Erythroblast (primary cell): ENCODE measurements around the gene YPEL2.

Experiments
- DNase-seq, 2 experiments: peaks; one replicate each; lab custom pipeline; 2025; lab: John Stamatoyannopoulos, UW
- GATA1 ChIP-seq: IDR thresholded peaks from 2 replicates; pipeline ENCODE4 v1.6.1; 2011; ENCODE audit warnings: low read depth, mild to moderate bottlenecking, control low read depth, low read length, moderate library complexity
- POLR2A ChIP-seq: IDR thresholded peaks from 2 replicates; pipeline ENCODE4 v1.6.1; 2011; ENCODE audit warnings: mild to moderate bottlenecking, low read length

The YPEL2 gene

DNA sequence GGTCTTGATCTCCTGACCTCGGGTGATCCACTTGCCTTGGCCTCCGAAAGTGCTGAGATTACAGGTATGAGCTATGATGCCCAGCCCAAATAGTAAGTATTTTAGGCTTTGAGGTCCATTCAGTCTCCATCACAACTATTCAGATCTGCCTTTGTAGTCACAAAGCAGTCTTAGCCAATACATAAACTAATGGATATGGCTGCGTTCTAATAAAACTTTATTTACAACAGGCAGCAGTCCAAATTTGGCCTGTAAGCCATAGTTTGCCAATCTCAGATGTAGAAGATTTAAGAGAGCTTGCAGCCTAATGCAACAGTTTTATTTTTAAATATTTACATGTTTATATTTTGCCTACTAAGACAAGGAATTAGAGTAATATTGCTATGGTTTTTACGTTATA, 111.7 kb downstream of the YPEL2 start:
- TF ChIP-seq GATA1 (no peak), POLR2A (no peak)

More for the DNA sequence above, 111.7 kb downstream of the YPEL2 start:
- DNase-seq = no peak
